Activated CD4-positive, alpha-beta T cell treated with anti-CD3 and anti-CD28 coated beads, Interleukin-2, amount 50 U/mL, for 48 hours (primary cell): ENCODE results near the gene NSG2.
"Not testable (repeated sequence)": the region's sequence is repeated elsewhere in the genome, so short reads cannot be mapped to it uniquely, and the experiment has no call there.

ENCODE experiments used
- DNase-seq, 2 experiments: peaks; one replicate each; pipeline ENCODE4 v3.0.0-alpha.2; 2020

NSG2 gene

GRCh38 chr5:174106997-174107655 lies 61.6 kb downstream of the NSG2 start:
- DNase-seq, result no peak

GRCh38 chr5:174108745-174109144 lies 63.2 kb downstream of the NSG2 start:
- no peak for DNase-seq

GRCh38 chr5:174109698-174110260 lies 64.3 kb downstream of the NSG2 start:
- no peak for DNase-seq

- no peak for DNase-seq
Observed at GRCh38 chr5:174110310-174110709, 64.8 kb downstream of the NSG2 start.

- DNase-seq, result no peak
Observed at GRCh38 chr5:174111287-174111973, 65.9 kb downstream of the NSG2 start.

- DNase-seq, result no peak
Observed at GRCh38 chr5:174115226-174115625, 69.7 kb downstream of the NSG2 start.

- no peak for DNase-seq
Observed at GRCh38 chr5:174118823-174119467, 73.4 kb downstream of the NSG2 start.

GRCh38 chr5:174119468-174119881 lies 74.0 kb downstream of the NSG2 start:
- no peak for DNase-seq

GRCh38 chr5:174120401-174121005 lies 75.0 kb downstream of the NSG2 start:
- DNase-seq, result no peak

GRCh38 chr5:174134545-174134944 lies 89.0 kb downstream of the NSG2 start:
- no peak for DNase-seq

- no peak for DNase-seq
Observed at GRCh38 chr5:174139623-174140022, 94.1 kb downstream of the NSG2 start.

- no peak for DNase-seq
Observed at GRCh38 chr5:174140452-174141020, 95.0 kb downstream of the NSG2 start.

- no peak for DNase-seq
Observed at GRCh38 chr5:174141398-174141797, 95.9 kb downstream of the NSG2 start.

GRCh38 chr5:174145091-174145490 lies 99.6 kb downstream of the NSG2 start:
- DNase-seq, result no peak

GRCh38 chr5:174145821-174146220 lies 100.3 kb downstream of the NSG2 start:
- peak; percentile 16 to 26 for DNase-seq

GRCh38 chr5:174146556-174146955 lies 101.0 kb downstream of the NSG2 start:
- no peak for DNase-seq

- DNase-seq, result not testable (repeated sequence)
Observed at GRCh38 chr5:174147012-174147411, 101.5 kb downstream of the NSG2 start.

GRCh38 chr5:174147551-174147950 lies 102.0 kb downstream of the NSG2 start:
- DNase-seq, result no peak

- no peak for DNase-seq
Observed at GRCh38 chr5:174148721-174149120, 103.2 kb downstream of the NSG2 start.

- DNase-seq, result no peak
Observed at GRCh38 chr5:174149426-174149825, 103.9 kb downstream of the NSG2 start.

- no peak for DNase-seq
Observed at GRCh38 chr5:174149989-174150388, 104.5 kb downstream of the NSG2 start.

GRCh38 chr5:174151599-174152181 lies 106.2 kb downstream of the NSG2 start:
- no peak for DNase-seq

GRCh38 chr5:174154559-174154958 lies 109.1 kb downstream of the NSG2 start:
- DNase-seq, result no peak
